T-helper 2 cell (primary cell): ENCODE measurements around the gene FSTL4.
"Not testable (repeated sequence)": the region's sequence is repeated elsewhere in the genome, so short reads cannot be mapped to it uniquely, and the experiment has no call there.

Experiments
- DNase-seq, 5 experiments: peaks; one replicate each; pipeline versions ENCODE4 v3.0.0 to v3.0.0-alpha.2; 2012 to 2022

FSTL4 gene

DNA sequence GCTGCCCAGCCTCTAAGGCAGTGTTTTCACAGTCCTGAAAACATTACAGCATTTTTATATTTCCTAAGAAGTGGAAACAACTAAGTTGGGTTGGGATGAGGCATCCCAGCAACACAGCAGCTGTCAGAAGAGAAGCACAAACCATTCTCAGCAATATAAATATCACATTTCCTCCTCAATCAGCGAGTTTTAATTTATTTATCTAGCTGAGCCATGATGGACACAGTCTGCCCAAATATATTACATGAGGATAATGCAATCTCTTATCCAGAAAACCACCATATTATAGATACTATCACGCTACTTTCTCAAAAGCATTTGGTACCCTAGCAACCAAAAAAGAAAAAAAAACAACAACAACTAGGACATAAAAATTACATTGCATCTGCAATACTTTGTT lies 158.5 kb downstream of the FSTL4 start:
- peak in 1 of 5 experiments; percentile 44 for DNase-seq

DNA sequence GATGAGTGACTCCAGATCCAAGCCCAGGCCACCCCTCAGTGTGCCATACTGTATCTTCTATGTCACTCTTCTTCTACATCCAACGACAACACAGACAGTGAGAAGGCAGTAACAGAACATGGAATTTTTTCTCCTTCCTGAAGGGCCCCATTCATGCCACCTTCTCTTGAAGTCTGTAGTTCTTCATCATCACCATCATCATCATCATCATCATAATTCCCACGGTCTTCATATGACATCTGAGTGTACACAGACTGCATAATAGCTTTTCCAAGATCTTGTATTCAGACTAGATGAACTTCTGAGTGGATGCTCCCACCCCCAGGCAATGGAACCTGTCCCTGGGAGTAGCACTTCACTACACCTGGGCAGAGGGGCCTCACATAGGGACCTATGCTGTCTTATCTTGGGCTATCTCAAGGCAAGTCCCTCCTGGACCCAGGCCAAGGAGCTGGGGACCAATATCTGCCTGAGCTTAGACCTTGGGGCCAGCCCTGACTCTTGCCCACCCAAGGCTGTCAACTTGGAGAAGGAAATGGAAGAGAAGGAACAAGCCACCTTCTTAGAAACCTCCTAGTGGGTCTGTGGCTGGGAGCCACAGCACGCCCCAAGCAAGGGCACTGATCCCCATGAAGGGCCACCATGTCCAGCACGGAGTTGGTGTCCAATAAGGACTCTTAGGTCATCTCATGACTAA lies 159.1 kb downstream of the FSTL4 start:
- DNase-seq: no peak

DNA sequence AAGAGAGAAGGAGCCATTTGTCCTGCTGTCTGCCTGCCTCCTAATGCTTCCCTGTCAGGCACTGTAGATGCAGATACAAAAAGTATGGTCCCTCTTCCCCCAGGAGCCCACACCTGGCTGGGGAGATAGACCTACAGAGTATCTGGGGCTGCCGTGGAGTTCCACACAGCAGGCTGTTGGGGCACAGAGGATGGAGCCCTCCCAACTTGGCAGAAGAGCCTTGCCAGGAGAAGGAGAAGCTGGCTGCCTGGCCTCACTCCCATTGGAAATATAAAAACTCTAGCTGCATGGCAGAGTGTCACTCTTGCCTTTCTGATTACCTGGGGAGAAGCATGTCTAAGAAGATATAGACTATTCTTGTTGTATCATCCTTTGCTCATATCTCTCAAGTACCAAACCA lies 160.4 kb downstream of the FSTL4 start:
- DNase-seq: no peak

DNA sequence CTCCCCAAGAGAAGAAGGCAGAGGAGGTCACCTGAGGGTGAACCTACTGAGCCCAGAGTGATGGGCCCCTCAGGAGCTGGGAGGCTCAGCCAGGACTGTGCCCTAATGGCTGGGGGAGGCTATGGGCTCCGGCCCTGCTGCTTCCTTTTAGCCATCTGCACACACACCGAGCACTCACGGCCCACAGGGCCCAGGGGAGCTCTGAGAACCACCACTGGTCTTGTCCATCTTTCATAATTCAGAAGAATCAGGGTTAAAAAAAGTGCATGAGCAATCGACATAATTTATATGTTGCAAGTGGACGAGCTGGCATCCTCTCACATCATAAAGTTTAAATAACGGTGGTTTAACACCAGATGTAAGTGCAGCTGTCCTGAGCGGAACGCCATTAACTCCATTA lies 162.1 kb downstream of the FSTL4 start:
- no peak for DNase-seq

DNA sequence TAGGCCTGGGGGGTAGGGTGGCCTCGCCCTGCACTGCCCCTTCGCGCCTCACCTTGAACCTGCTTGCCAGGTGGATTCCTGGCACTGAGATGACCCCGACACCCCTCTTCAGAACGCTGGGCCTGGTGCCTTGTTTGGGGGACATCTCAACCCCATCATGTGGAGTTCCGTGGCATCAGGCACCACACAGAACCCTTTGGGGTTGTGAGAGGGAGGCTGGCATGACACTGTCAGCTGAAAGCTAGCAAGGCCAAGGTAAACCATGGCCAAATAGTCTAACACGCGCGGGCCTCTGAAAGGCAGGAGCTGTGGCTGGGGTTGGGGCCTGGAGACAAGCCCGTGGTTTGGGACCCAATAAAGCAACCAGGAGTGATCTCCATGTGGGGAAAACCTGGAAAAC lies 163.2 kb downstream of the FSTL4 start:
- DNase-seq: no peak

DNA sequence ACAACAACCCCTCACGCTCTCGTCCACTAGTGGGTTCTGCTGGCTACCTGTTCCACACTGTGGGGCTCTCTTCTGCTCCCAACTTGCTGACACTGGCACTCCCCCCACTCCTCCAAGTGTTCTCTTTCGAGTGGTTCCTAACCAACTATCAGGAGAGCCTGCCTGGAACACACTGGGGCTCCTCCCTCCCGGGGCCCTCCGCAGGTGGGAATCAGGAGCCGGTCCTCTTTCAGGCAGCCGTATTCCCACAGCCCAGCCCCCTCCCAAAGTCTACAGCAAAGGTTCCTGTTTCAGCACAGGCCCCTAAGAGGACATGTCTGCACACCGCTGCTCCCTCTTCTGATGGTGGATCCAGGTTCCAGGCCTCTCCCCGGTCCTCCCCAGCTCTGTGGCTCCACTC lies 165.9 kb downstream of the FSTL4 start:
- no peak for DNase-seq

DNA sequence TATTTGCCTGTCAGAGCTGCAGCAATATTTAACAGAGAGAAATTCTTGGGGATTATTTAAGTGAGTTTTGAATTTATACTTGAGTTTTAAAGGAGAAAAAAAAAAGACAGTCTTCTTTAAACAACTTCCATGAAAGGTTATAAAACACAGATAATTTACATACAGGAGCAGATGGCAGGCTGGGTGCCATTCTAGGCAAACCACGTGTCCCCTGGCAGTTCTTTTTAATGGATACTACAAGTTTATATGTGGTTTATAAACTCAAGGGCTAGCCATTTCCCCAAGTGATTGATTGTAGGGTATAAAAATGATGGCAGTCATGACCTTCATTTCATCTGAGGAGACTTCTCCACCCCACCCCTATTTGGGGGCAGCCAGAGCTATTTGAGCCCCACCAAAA lies 166.6 kb downstream of the FSTL4 start:
- DNase-seq: no peak

DNA sequence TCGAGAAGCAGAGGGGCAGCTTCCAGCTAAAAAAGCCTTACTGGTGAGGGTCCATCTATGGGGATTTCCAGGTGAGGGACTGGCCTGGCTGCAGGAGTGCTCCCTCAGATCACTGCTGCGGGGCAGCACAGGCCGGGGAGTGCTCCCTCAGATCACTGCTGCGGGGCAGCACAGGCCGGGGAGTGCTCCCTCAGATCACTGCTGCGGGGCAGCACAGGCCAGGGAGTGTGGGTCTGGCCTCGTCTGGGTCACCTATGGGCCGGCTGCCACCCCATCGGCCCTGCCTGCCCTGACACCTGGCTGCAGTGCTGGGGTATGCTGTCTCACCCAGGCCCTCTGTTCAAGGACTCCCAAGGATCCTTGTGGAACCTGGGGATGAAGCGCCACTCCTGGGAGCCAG lies 167.1 kb downstream of the FSTL4 start:
- not testable (repeated sequence) for DNase-seq

DNA sequence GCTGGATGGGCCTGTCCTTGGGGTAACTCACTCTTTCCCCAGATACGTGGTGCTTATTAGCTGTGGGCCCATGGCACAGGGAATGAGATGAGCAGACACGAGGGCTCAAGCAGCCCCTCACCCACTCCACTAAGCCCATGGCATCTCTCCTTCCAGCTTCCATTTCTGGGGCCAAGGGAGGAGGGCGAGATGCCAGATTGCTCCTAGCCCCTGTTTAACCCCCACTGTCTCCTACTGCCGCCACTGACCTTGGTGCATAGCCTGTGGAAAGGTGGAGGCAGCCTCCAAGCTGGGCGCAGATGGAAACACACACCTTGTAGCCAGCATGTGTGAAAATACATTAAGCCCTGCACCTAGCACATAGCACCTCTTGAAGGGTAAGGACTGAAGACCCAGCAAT lies 167.6 kb downstream of the FSTL4 start:
- no peak for DNase-seq

DNA sequence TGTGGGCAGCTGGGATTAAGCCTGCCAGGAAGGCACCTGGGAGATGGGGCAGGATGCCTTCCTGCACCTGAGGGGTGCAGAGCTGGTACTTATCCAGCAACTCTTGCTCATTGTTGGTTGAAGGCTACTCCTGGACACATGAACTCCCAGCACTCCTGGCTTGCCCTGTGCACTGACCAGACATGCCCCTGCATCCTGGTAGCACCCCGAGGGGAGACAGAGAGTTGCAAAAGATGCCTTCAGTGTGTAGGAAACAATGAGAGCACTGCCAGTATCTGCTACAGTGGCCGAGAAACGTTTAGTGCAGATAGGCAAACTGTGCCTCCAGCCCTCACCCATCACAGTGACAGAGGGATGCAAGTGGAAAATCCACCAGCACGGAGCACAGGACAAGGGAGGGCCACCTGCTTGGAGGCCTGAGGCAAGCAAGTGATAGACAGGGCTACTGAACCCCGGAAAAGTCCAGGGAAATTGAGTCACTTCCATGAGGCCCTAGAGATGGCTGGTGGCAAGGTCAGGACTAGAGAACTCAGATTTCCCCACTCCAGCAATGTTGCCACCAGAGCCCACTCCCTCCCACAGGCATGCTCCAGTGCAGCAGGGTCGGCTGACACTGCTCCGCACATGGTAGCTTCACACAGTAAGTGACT lies 171.1 kb downstream of the FSTL4 start:
- DNase-seq: no peak

DNA sequence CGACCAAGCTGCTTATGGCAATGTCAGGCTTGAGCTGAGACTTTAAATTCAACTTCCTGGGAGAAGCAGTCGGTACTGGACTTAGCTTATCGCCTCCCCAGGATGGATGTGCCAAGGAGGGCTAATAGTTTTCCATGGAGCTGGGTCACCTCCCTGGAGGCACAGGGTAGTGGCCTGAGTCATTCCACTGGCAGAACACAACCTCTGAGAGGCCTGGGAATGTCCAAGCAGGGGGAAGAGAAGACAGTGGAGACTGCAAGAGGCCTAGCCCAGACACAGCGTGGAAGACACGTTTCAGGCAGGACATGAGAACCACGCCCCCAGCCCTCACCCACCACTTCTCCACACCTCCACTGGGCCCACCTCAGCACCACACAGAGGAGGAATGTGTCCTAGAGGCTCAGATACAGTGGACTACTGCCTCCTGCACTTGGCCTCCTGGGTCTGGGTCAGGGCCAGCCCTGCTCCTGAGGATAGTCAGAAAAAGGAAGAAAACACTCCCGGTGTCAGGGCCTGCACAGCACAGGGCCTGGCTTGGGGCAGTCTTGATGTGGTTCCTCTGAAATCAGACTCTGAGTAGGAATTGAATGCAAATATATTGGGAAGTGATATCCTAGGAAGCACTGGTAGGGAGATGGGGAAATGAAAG lies 171.8 kb downstream of the FSTL4 start:
- no peak for DNase-seq

DNA sequence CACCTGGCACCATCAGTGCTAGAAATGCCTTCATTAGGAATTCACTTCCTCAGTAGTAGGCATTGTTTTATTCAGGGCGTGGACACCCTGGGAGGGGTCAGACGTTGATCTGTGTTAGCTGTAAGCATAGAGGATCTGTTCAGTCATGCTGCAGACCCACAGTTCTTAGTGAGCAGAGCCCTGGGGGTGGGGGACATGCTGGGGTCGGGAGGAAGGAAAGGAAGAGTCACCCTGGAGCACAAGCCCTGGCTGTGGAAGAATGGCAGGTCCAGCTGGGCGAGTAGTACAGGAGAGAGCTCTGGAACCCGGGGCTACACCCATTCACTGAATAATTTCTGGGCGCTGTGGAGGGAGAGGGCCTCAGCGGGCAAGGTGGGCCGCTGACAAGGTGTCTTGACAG lies 172.5 kb downstream of the FSTL4 start:
- no peak for DNase-seq

DNA sequence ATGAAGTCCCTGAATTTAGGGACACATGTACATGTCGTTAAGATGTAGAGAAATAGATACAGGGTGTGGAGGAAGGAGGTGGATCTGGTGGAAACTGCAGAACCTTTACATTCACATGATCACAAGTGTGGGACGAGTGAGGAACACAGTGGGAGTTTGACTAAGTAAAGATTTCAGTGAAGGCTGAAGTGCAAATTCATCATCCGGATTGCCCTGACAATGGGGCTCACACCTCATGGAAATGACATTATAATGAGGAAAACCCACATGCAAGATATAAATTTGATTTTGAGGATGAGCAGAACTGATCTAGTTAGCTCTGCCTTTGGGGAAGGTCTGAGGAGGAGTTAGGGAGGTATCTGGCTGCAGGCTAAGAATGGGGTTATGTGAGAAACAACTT lies 173.9 kb downstream of the FSTL4 start:
- no peak for DNase-seq

DNA sequence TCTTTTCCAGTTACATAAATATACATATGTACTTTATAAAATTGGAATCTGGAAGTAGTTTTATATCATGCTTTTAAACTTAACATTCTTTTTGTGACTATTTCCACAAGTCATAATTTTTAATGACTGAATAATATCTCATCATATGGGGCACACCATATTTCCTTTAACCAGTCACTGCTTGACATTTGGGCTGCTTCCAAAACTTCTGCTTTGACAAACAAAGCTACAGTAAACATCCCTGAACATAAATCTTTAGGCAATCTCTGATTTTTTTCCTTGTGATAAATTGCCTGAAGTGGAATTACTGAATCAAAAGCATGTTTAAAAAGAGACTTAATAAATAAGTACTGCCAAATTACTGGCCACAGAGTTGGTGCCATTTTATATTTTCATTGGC lies 178.0 kb downstream of the FSTL4 start:
- no peak for DNase-seq

DNA sequence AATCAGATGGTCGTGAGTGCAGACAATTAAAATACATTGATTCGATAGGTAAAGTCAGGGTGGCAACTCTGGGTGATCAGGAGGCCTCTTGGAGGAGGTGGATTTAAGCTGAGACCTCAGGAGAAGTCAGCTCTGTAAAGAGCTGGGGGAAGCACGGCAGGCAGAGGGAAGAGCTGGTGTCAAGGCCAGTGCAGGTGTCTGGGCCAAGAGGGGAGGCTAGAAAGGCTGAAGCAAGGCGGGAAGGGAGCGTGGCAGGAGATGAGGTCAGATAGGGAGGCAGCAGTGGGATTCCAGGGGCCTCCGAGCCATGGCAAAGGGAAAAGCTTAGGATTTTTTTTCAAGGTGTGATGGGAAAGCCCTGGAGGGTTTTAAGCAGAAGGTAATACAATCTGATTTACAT lies 178.7 kb downstream of the FSTL4 start:
- no peak for DNase-seq

DNA sequence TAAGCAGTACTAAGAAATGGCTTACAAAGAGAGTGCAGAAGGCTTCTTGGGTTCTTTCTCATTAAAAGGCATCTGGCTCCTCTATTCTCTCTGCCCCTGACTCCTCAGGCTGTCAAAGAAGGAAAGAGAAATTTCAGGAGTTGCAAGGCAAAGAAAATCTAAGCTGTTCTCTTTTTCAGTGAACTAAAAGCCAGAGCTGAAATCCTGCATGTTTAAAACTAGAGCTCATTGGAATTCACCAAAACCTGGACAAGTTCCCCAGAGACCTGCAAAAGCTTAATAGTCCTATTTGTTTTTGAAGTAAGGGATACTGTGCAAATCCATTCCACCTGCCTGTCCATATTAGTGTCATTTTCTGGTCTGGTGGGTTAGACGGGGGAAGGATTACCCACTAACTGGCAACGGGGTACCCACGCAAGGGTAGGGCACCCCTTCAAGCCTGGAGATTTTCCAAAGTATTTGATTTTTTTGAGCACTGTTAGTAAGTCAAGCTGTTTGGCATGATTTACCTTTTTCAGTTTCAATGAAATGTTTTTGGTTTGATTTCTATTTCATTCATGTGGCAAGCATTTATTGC lies 179.3 kb downstream of the FSTL4 start:
- no peak for DNase-seq

DNA sequence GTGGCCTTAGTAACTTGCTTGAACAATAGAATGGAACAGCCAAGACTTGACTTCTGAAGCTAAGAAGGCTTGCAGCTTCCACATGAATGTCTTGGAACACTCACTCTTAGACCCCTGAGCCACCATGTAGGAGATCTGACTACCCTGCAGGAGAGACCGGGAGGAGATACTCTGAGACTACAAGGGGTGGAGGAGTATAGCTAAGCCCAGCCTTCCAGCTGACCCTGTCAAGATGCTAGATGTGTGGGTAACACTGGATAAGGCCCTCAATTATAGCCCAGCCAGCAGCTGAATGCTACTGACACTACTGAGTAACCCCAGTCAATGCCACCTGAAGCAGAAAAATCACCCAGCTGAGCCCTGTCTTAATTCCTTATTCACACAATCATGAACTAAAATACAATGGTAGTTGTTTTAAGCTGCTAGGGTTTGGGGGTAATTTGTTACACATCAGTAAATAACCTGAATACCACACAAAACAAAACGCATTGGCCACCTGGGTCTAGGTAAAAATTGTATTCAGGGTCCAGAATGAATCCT lies 180.9 kb downstream of the FSTL4 start:
- no peak for DNase-seq

DNA sequence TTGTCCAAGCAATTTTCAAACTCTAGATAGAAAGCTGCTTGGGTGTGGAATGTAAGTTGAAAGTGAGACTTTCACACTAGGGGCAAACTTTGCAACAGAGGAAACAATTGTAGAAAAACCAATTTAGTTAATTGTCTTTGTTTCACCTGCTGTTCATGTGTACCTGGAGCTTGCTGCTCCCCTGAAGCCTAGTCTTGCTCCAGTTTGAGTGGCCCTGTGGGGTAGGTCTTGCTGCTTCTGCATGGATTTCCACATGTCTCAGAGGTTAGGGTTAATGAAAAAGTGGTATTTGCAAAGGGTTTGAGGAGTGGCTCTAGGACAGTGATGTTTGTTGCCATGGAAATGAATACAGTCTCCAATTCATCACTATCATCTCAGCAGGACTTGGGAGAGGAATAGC lies 182.2 kb downstream of the FSTL4 start:
- DNase-seq: no peak

DNA sequence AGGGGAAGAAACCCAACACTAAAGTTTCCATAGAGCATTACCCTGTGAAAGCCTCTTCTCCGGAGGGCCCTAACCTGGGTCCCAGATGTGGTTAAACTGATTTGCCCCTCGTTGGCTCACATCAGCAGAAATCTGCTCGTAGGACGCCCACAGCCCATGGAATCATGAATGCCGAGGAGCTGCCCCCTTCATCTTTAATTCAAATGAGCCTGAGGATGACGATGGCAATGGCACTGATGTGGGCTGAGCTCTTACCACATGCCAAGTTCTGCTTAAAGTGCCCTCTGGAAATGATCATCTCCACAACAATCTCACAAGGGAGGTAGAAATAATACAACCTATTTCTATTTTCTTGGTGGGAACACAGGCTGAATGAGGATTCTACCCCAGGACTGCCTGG lies 183.3 kb downstream of the FSTL4 start:
- no peak for DNase-seq

DNA sequence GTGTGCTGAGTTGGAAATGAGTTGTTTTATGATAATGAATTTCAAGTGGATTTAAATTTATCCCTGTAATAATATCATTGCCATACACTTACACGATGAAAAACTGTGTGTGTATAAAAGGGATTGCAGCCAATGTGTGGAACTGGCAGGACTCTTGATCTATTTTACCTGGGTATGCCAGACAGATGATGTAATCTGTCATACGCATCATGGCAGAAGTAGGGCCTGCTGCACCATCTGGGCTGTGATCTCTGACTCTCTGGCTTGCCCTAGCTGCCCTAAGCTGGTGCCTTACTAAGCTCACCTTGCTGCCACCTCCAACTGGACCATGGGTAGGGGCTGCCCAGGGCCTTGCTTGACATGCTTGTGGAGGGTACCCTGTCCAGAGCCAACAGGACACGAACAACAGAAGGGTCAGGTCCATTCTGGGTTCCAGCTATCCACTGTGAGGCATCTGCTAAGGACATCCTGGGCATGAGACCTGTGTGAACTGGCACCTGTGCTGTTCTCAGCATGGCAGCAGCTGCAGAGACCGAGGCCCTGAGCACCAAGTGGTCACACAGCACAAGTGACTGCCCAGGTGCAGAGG lies 184.2 kb downstream of the FSTL4 start:
- no peak for DNase-seq

DNA sequence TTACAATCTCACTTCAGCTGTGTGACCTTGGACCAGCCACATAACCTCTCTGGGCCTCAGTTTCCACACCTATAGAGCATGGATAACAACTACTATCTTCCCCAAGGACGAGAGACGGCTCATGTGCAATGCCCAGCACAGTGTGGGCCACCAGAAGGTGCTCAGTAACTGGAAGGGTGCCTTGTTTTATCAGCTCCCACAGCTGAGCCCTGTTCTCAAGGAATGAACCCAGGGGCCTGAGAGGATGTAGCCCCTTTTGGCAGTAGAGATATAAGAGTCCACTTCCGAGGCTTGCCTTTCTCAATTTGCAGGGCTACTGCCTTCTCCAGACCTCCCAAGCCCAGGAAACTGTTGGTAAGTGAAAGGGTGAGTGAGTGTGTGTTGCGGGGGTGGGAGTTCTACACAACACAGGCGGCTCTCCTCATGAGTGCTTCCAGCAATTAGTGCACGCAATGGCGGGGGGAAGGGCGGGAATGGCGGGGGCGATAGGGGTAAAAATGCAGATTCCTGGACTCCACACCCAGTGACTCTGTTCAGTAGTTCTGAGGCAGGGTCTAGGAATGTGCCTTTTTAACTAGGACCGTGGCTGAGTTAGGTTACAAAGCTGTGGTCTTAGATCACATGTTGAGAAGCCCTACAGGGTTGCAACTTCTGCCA lies 185.1 kb downstream of the FSTL4 start:
- no peak for DNase-seq

DNA sequence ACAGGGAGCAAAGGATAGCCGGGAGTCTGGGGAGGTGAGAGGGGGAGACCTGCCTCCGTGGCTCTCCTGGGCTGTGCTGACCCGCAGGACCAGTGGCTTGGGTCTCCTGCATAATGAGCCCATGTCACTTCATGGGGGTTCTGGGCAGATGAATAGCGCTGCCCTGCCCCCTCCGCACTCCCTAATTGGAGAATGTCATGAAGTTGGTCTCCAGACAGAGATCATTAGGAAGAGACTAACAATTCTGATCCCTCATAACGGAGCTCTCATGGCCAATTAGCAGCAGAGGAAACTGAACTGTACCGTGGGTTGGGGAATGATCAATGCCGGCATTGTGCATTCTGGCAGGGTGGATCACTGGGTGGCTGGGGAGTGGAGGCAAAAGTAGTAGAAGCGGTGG lies 186.1 kb downstream of the FSTL4 start:
- no peak for DNase-seq

DNA sequence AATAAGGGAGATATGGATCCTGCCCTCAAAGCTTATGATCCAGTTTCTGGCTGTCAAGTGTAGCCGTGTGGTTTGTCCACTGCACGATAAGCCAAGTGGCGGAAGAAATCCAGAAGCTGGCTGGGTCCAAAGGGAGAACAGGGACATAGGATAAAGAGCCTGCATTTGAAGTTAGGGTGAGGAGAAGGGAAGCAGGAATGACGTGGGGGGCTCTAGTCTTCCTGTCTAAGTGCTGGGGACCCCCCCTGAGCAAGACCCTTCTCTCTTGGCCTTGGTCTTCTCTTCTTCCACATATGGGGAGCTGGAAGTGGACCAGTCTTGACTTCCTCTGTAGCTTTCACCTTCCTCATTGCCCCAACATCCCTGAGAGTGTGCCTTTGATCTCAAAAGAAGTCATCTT lies 186.6 kb downstream of the FSTL4 start:
- no peak for DNase-seq
